Fibroblast of pulmonary artery (primary cell): Measurements from ENCODE around the gene BAHCC1.

Experiments used
- DNase-seq: peaks from one replicate; pipeline ENCODE4 v3.0.0-alpha.2; 2010; ENCODE audit warnings: low read depth
- H3K4me3 ChIP-seq: replicated peaks from 2 replicates; pipeline ENCODE4 v1.5.1; 2011; ENCODE audit warnings: low read depth, mild to moderate bottlenecking, control low read depth, low read length, moderate library complexity
- CTCF ChIP-seq: IDR thresholded peaks from 2 replicates; pipeline ENCODE4 v1.5.1; 2011; ENCODE audit warnings: mild to moderate bottlenecking, control low read depth, low read length, inconsistent platforms; ENCODE audit errors: missing control alignments

The BAHCC1 gene

GRCh38 chr17:81510785-81511553 is 115.7 kb downstream of the BAHCC1 start:
- DNase-seq, result peak; percentile 42
- peak overlapping the region; percentile 95 for H3K4me3 ChIP-seq
- TF ChIP-seq CTCF, result no peak

- DNase-seq, result peak; percentile 50
- TF ChIP-seq CTCF, result no peak
- H3K4me3 ChIP-seq, result peak overlapping the region; percentile 95
Observed at GRCh38 chr17:81511554-81511803, 116.2 kb downstream of the BAHCC1 start.

- DNase-seq, result peak; percentile 20
- TF ChIP-seq CTCF, result no peak
- peak overlapping the region; percentile 95 for H3K4me3 ChIP-seq
Observed at GRCh38 chr17:81511804-81512561, 116.7 kb downstream of the BAHCC1 start.

- peak within 1 kb of the TSS; percentile 95 for H3K4me3 ChIP-seq
- peak; percentile 94 for DNase-seq
Observed at GRCh38 chr17:81512562-81513371, 117.5 kb downstream of the BAHCC1 start, which contains the start of gene ACTG1. TSS of gene ACTG1 (minus strand) at chr17:81512799. CDS start at chr17:81512354, 445 bp downstream.

GRCh38 chr17:81513372-81513752 is 118.1 kb downstream of the BAHCC1 start:
- peak; percentile 57 for DNase-seq
- no peak for TF ChIP-seq CTCF
- H3K4me3 ChIP-seq, result peak overlapping the region; percentile 76

More at GRCh38 chr17:81512562-81513371, 117.5 kb downstream of the BAHCC1 start, which contains the start of gene ACTG1:
- no peak for TF ChIP-seq CTCF

- TF ChIP-seq CTCF, result no peak
- DNase-seq, result peak; percentile 75
- H3K4me3 ChIP-seq, result peak overlapping the region; percentile 76
Observed at GRCh38 chr17:81513753-81514488, 118.7 kb downstream of the BAHCC1 start.
